KOPT-K1 (cell line): ENCODE data around the gene CACNA1D.
"Not testable (repeated sequence)": the region's sequence is repeated elsewhere in the genome, so short reads cannot be mapped to it uniquely, and the experiment has no call there.

Experiments
- H3K27ac ChIP-seq: fragments of 200-600 bp; sonication (generic); 2 replicates; pipeline ENCODE4 v1.5.1; 2016; ENCODE audit warnings: antibody characterized with exemption, mild to moderate bottlenecking, low read depth, low read length; ENCODE audit not compliant: poor library complexity, severe bottlenecking
- H3K36me3 ChIP-seq: fragments of 200-600 bp; sonication (generic); 2 replicates; pipeline ENCODE4 v1.5.1; 2017; ENCODE audit warnings: antibody characterized with exemption, mild to moderate bottlenecking, low read length, moderate library complexity; ENCODE audit not compliant: insufficient read depth
- H3K9me3 ChIP-seq: fragments of 200-600 bp; sonication (generic); 2 replicates; pipeline ENCODE4 v1.5.1; 2017; ENCODE audit warnings: antibody characterized with exemption, low read length, mild to moderate bottlenecking; ENCODE audit not compliant: insufficient read depth, poor library complexity, severe bottlenecking

CACNA1D gene

DNA sequence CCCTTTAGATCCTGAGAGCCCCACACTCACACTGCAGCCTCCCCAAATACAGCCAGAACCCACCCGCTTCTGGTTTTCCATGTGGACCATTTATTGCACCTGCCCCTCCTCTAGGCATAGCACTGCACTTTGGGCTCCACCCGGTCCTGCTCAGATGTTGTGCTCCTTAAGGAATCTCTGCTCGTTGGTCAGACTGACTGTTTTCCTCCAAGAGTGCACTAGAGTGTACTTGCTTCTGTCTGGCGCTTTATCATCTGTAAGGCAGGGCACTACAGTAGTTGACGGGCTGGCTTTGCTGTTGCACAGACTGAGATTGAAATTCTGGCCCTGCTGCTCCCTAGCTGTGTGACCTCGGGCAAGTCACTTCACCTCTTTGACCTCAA lies 124.1 kb downstream of the CACNA1D start:
- no peaks in the 10 kb centered on the region for H3K36me3 ChIP-seq
- no peak overlapping the region for H3K27ac ChIP-seq
- no peaks in the 10 kb centered on the region for H3K9me3 ChIP-seq

DNA sequence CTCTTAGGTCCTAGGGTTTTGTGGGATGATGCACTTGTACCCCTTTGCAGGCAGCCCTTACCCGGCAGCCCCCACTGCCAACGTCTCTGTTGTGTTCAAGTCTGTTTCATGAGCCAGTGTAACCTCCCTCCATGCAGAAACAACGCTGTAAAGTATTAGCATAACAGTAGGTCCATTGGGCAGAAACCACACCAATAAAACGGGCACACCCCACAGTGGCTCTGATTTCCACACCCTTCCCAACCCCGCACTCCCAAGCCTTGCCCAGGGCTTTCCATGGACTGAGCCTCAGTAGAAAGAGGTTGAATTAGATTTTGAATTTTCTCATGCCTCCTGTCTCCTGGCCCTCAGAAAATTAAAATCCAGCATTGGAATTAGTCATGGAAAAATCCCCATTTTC lies 124.5 kb downstream of the CACNA1D start:
- no peak overlapping the region for H3K27ac ChIP-seq
- H3K36me3 ChIP-seq: no peaks in the 10 kb centered on the region
- no peaks in the 10 kb centered on the region for H3K9me3 ChIP-seq

DNA sequence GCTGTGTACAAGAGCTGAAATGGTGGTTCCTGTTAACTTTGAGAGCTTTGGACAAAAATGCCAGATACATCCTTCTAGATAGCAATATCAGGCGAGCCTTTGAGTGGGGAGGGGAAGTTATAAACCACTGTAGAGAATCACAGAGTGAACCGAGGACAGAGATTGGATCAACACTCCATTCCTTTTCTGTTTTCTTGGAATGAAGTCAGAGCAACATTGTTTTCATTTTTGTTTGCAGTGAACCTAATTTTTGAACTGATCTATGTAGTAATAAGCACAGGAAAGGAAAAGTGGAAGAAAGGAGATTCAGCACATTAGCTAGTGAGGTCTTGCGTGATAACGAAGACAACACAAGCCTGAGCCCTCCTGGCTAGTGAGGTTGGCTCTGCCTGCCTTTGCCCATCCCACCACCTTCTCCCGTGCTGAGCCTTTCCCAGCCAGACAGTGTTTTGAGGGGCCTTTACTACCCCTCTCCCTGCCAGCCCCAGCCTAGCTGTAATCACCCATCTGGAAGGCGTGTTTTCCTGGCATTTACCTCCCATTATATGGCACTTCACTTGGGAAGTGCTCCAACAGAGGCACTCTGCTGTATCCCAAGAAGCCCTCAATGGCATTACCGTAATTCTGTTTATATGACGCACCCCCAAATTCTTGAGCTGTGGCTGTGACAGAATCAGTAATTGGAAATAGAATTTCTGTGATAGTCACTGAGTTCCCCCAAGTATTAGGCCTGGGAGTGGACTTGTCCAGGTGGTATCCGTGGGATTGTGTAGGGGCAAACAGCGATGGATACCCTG lies 129.8 kb downstream of the CACNA1D start:
- Histone ChIP-seq H3K27ac (no peak overlapping the region), H3K36me3 (no peaks in the 10 kb centered on the region)

DNA sequence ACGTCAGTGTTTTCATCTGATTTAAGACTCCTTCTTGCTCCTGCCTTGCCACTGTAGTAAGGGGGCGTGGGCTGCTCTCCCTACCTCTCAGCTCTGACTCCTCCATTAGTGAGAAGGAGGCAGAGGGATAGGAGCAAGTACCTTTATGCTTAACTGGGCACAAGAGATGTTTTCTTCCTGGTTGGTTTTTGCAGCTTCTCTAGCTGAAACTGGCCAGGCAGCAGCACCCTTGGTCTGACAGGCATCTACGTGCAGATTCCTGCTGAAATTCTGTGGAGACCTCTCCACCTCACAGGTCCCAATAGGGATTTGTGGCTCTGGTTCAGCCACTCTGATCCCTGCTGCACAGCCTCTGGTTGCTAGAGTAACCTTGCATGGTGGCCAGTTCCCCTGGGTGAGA lies 132.5 kb downstream of the CACNA1D start:
- Histone ChIP-seq H3K27ac (no peak overlapping the region), H3K9me3 (peaks cover 3% of the 10 kb centered on the region), H3K36me3 (no peaks in the 10 kb centered on the region)

More for the DNA sequence above, 129.8 kb downstream of the CACNA1D start:
- peaks cover 3% of the 10 kb centered on the region for H3K9me3 ChIP-seq

DNA sequence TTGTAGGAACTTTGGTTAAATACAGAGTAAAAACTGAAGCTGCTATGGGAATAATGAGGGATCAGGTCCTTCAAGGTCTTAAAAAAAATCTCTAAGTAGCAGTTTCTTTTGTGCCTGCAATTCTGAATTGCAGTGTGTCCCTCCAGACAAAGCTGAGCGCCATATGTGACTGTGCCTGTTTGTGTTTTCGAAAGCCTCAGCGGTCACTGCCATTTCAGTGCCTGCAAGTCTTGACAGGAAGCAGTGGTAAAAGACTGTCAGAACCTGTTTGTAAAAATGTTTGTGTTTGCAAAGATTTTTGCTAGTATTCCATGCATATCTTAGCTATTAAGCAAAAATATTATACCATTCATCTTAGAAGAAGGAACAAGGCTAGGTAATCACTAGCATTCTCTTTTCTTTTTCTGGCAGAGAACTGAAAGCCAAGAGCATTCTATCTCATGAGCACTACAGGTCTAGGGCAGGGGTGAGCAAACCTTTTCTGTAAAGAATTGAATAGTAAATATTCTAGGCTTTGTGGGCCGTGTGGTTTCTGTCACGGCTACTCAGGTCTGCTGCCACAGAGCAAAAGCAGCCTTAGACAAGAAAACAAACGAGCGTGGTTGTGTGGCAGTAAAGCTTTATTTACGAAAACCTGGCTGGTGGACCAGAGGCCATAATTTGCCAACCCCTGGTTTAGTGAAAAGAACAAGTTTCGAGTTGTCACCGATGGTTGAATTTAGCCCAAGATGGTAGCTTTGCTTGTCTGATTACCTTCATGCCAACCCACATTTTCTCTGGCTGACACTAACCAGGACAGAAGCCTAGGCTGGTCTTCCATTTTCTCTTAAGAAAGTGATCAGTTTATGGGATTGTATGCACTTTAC lies 134.4 kb downstream of the CACNA1D start:
- no peak overlapping the region for H3K27ac ChIP-seq
- no peaks in the 10 kb centered on the region for H3K36me3 ChIP-seq
- H3K9me3 ChIP-seq: peaks cover 3% of the 10 kb centered on the region

DNA sequence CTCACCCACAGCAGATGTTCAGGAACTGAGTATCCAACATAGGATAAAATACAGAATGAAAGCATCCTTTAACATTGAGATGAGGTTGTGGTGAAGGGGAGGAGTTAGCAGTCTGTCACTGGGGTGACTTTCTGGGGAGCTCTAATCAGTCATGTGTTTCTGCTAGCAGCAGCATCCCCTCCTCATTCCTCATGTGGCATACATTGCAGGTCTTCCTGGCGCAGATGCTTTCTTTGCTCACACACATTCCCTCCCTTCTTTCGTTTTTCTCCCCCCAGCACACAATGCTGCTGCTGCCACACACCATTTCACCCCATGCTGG lies 135.0 kb downstream of the CACNA1D start:
- peaks cover 3% of the 10 kb centered on the region for H3K9me3 ChIP-seq
- H3K27ac ChIP-seq: no peak overlapping the region
- H3K36me3 ChIP-seq: no peaks in the 10 kb centered on the region

DNA sequence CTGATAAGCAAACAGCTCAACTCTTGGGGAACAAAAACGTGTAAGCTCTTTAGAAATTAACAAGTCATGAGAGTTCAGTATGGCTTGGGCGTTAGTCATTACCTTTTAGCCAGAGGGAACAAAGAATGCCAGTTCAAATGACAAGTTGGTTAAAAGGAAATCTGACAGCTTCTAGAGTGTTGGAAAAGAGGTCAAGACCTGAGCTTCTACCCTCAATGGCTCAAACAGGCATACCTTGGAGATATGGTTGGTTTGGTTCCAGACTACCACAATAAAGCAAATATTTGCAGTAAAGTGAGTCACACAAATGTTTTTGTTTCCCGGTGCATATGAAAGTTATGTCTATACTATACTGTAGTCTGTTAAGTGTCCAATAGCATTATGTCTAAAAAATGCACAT lies 136.1 kb downstream of the CACNA1D start:
- no peaks in the 10 kb centered on the region for H3K36me3 ChIP-seq
- no peak overlapping the region for H3K27ac ChIP-seq
- H3K9me3 ChIP-seq: no peaks in the 10 kb centered on the region

DNA sequence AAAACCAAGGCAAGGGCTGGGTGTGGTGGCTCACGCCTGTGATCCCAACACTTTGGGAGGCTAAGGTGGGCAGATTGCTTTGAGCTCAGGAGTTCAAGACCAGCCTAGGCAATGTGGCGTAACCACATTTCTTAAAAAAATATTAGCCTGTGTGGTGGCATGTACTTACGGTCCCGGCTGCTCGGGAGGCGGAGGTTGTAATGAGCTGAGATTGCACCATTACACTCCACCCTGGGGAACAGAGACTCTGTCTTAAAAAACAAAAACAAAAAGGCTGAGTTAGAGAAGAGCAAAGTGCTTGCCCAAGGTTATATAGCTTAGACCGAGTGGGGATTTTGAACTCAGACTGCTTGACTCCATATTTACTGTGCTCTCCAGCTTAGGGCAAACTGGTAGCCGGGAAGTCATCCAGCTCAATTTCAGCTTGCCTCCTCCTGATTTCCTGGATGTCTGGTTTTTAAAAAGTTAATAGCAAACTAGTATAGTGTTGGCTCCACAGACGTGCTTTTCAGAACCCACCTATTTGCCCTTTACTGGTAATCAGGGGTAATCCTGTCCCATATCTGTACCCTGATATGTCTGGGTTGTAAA lies 138.9 kb downstream of the CACNA1D start:
- no peak overlapping the region for H3K27ac ChIP-seq
- no peaks in the 10 kb centered on the region for H3K36me3 ChIP-seq
- H3K9me3 ChIP-seq: no peaks in the 10 kb centered on the region

DNA sequence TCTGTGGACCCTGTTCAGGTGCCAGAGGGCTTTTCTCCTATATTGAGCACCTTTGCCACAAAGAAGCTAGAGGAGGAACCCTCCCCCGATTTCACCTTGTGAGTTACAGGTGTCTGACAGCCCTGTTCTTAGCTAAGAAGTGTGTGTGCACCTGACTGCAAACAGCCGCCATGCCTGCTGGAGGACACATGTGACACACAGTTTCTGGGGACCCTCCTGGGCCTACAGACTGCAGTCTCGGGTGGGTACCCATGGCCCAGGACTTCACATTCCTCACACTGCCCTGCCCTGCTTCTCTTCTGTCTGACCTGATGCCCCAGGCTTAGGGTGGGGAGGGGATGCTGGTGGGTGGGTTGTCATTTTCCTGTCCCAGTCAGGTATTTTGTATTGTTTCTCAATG lies 140.6 kb downstream of the CACNA1D start:
- Histone ChIP-seq H3K36me3 (no peaks in the 10 kb centered on the region), H3K27ac (no peak overlapping the region), H3K9me3 (no peaks in the 10 kb centered on the region)

DNA sequence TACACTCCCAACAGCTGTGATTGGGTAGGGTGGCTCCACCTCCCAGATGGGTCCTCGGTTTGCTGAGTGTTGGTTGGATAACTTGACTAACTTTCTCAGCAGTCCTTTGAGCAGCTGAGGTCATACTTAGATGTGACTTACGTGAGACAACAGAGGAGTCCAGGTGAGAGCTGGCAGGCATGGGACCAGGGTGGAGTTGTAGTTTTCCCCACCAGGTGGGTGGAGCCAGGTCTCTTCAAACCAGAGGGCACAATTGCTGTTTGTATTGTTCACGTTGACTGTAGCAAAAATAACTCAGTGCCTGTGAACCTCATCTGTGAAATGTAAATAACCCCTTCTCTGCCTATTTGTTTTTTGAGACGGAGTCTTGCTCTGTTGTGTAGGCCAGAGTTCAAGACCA lies 144.4 kb downstream of the CACNA1D start:
- not testable (repeated sequence) for H3K9me3 ChIP-seq, H3K27ac ChIP-seq, H3K36me3 ChIP-seq

DNA sequence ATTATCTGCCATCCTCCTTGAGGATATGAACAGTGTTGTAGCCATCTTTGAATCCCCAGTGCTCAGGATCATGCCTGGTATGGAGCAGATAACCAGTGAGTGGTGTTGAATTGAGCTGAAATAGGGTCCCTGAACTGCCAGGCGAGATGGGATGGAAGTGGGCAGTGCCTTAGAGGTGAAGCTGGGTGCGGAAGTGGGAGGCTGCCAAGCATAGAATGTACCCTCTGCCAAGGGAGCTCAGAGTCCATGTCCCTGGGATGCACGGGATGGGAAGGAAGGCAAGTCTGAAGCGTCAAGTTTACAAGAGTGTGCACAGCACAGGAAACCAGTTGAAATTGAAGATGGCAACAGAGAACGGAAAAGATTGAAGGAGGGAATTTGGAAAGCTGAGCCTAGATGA lies 147.0 kb downstream of the CACNA1D start:
- Histone ChIP-seq H3K36me3 (no peaks in the 10 kb centered on the region), H3K9me3 (no peaks in the 10 kb centered on the region), H3K27ac (no peak overlapping the region)

DNA sequence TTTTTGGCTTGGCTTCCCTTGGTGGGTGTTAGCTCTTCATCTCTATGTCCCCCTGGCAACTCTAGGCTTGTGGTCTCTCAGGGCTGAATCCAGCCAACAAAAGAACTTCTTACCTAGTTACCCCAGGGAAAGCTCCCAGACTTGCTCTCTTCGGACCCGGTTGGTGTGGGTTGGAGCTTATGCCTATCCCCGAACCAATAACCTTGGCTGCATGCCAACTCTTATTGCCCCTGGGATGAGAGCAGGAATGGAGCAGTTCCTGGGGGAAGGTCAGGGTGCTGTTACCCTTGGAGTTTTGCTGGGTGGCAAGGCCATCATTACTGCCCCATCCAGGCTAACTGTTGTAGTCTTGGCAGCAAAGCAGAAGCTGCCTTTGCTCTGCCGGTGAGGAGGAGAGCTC lies 147.8 kb downstream of the CACNA1D start:
- Histone ChIP-seq H3K9me3 (no peaks in the 10 kb centered on the region), H3K27ac (no peak overlapping the region), H3K36me3 (no peaks in the 10 kb centered on the region)

DNA sequence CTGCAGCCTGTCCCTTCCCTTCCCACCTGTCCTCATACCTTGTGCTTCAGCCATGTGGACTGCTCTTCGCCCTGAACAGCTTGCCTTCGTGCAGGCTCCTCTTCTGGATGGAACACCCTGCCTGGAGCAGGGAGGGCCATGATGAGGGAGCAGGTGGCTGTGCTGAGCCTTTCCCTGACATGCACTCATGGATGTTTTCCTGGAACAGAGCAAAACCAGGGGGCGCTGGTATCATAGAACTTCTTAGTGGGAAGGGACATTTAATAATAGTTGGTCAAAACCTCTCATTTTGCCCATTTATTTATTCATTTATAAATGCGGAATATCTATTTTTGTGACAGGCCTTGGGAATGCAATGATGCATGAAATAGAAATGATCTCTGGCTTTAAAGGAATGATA lies 149.3 kb downstream of the CACNA1D start:
- no peaks in the 10 kb centered on the region for H3K9me3 ChIP-seq
- no peak overlapping the region for H3K27ac ChIP-seq

DNA sequence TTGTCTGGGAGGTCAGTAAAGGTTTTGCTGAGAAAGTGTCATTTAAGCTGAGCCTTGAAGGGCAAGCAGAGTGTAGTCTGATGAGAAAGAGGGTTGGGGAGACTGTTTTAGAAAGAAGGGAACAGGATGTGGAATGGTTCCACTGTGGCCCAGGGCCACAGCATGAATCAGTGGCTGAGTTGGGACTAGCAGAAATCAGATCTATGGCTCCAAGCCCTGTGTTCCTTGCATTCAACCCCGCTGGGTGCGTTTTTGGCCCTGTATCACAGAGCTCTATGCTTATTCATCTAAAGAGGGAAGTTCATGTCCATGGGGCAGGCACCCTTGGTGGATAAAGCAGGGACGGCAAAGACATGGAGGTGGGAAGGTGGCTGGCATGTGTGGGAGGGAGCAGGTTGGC lies 151.3 kb downstream of the CACNA1D start:
- Histone ChIP-seq H3K9me3 (no peaks in the 10 kb centered on the region), H3K36me3 (no peaks in the 10 kb centered on the region), H3K27ac (no peak overlapping the region)

More for the DNA sequence above, 149.3 kb downstream of the CACNA1D start:
- no peaks in the 10 kb centered on the region for H3K36me3 ChIP-seq

DNA sequence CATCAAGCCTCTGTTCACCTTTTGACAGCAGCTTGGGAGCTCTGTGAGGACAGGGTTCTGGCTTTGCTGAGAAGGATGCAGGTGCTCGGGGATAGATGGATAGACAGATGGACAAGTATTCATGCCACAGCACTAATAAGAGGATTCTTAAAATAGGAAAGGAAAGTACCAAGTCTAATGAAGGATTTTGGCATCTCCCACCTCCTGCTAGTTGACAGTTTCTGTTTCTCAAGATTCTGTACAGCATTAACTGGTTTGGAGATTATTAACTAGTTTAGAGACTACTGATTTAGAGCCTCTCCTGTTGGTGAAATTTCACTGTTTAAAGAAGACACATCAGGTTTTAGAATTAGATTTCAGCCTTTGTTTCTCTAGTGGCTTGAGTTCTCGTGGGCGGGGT lies 152.3 kb downstream of the CACNA1D start:
- H3K36me3 ChIP-seq: no peaks in the 10 kb centered on the region
- no peaks in the 10 kb centered on the region for H3K9me3 ChIP-seq
- no peak overlapping the region for H3K27ac ChIP-seq
